ENCODE data around the gene LYRM4. TPM values are rescaled to one million over a fixed set of nuclear protein-coding genes. Genes with fewer than 3 reads are reported as not detected.

Gene LYRM4
- total and polyA plus RNA-seq, 7 donors: 11.3 to 21.1 (median 16.1) TPM

- intact Hi-C loops (cut with DNase I): no loop called here
- Histone ChIP-seq H3K4me1 (peaks cover 6% of the 10 kb centered on the region), H3K4me3 (no peak overlapping the region), H3K27ac (no peak overlapping the region), H3K36me3 (ENCODE audit: insufficient read depth in 1 of 2, low read depth in 1 of 2) (no peaks in the 10 kb centered on the region), H3K27me3 (ENCODE audit: insufficient read depth in 3 of 3, low read length in 2 of 3) (no peaks in the 10 kb centered on the region), H3K9me3 (no peaks in the 10 kb centered on the region)
- TF ChIP-seq CTCF (IDR thresholded peaks at IDR 0.05): no peak
- DNase-seq (no peak), ATAC-seq (no peak)
- 94 to 96% (median 94%) methylated on average over 8 of the region's 8 CpGs for WGBS, 3 donors
These were observed 136.2 kb downstream of the LYRM4 start for GRCh38 chr6:5124526-5124925.

- Histone ChIP-seq H3K27ac (no peak overlapping the region), H3K9me3 (no peaks in the 10 kb centered on the region), H3K36me3 (ENCODE audit: insufficient read depth in 1 of 2, low read depth in 1 of 2) (no peaks in the 10 kb centered on the region), H3K4me1 (peaks cover 6% of the 10 kb centered on the region), H3K27me3 (ENCODE audit: insufficient read depth in 3 of 3, low read length in 2 of 3) (no peaks in the 10 kb centered on the region), H3K4me3 (no peak overlapping the region)
- no peak for ATAC-seq
- intact Hi-C loops (cut with DNase I): no loop called here
- DNase-seq: no peak
- 83 to 85% (median 85%) methylated on average over 18 to 20 of the region's 20 CpGs for WGBS, 3 donors
- no peak for TF ChIP-seq CTCF (IDR thresholded peaks at IDR 0.05)
These were observed 137.2 kb downstream of the LYRM4 start for GRCh38 chr6:5123296-5124143.

- H3K9me3 ChIP-seq: no peaks in the 10 kb centered on the region
- 49 to 60% (median 50%) methylated on average over 18 of the region's 18 CpGs for WGBS, 3 donors
- no peaks in the 10 kb centered on the region for H3K27me3 ChIP-seq (ENCODE audit: insufficient read depth in 3 of 3, low read length in 2 of 3)
- H3K4me3 ChIP-seq: no peak overlapping the region
- no peak for TF ChIP-seq CTCF (IDR thresholded peaks at IDR 0.05)
- intact Hi-C loops (cut with DNase I): no loop called here
- H3K36me3 ChIP-seq (ENCODE audit: insufficient read depth in 1 of 2, low read depth in 1 of 2): no peaks in the 10 kb centered on the region
- DNase-seq: no peak
- no peak overlapping the region for H3K27ac ChIP-seq
- peaks cover 6% of the 10 kb centered on the region for H3K4me1 ChIP-seq
- ATAC-seq: no peak
These were observed 138.1 kb downstream of the LYRM4 start for GRCh38 chr6:5122504-5123112.

- TF ChIP-seq CTCF (IDR thresholded peaks at IDR 0.05): no peak
- Histone ChIP-seq H3K36me3 (ENCODE audit: insufficient read depth in 1 of 2, low read depth in 1 of 2) (no peaks in the 10 kb centered on the region), H3K4me3 (no peak overlapping the region), H3K9me3 (no peaks in the 10 kb centered on the region), H3K27me3 (ENCODE audit: insufficient read depth in 3 of 3, low read length in 2 of 3) (no peaks in the 10 kb centered on the region), H3K27ac (no peak overlapping the region), H3K4me1 (peaks cover 6% of the 10 kb centered on the region)
- DNase-seq: no peak
- 75 to 87% (median 78%) methylated on average over 7 of the region's 7 CpGs for WGBS, 3 donors
- no peak for ATAC-seq
- intact Hi-C loops (cut with DNase I): no loop called here
These were observed 138.8 kb downstream of the LYRM4 start for GRCh38 chr6:5121956-5122355.
